ENCODE data around the gene HSF5.

DNA sequence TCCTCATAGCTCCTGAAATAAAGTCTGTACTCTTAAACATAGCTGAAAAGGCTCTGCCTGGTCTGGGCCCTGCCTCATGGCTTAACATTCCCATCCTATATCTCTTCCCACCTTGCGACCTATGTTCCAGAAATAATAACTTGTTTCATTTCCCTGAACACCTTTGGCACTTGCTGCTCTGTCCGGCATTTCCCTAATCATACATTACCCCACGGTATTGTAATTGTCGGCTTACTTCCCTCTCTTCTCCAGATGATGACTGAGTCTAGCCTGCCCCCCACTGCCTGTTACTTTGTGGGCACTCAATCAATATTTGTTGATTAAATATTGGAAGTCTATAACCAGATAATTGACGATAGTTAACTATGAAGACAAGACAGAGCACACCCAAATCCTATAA, 113.0 kb downstream of the HSF5 start:
- TF ChIP-seq, protein P1, sequence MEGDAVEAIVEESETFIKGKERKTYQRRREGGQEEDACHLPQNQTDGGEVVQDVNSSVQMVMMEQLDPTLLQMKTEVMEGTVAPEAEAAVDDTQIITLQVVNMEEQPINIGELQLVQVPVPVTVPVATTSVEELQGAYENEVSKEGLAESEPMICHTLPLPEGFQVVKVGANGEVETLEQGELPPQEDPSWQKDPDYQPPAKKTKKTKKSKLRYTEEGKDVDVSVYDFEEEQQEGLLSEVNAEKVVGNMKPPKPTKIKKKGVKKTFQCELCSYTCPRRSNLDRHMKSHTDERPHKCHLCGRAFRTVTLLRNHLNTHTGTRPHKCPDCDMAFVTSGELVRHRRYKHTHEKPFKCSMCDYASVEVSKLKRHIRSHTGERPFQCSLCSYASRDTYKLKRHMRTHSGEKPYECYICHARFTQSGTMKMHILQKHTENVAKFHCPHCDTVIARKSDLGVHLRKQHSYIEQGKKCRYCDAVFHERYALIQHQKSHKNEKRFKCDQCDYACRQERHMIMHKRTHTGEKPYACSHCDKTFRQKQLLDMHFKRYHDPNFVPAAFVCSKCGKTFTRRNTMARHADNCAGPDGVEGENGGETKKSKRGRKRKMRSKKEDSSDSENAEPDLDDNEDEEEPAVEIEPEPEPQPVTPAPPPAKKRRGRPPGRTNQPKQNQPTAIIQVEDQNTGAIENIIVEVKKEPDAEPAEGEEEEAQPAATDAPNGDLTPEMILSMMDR (IDR thresholded peaks at IDR 0.05), result no peak
- no peak for TF ChIP-seq ZFX (IDR thresholded peaks at IDR 0.05; ENCODE audit: borderline replicate concordance)
